Stimulated activated CD8-positive, alpha-beta memory T cell treated with anti-CD3 and anti-CD28 coated beads, Interleukin-7, amount 100 ng/mL, for 4 hours (primary cell): Measurements from ENCODE around the gene TUBB2B.
"Not testable (repeated sequence)": the region's sequence is repeated elsewhere in the genome, so short reads cannot be mapped to it uniquely, and the experiment has no call there.

Source experiments
- DNase-seq, 2 donors: peaks; one replicate each; pipeline ENCODE4 v3.0.0-alpha.2; 2020; ENCODE audit warnings: low read depth in 2 of 2

TUBB2B gene

GRCh38 chr6:3189192-3189591 is 38.3 kb downstream of the TUBB2B start:
- not testable (repeated sequence) for DNase-seq

- DNase-seq, result no peak
These were observed 39.2 kb downstream of the TUBB2B start for GRCh38 chr6:3188262-3188661.

- DNase-seq, result no peak
These were observed 40.5 kb downstream of the TUBB2B start for GRCh38 chr6:3186974-3187382.

GRCh38 chr6:3183066-3183465 is 44.4 kb downstream of the TUBB2B start:
- no peak for DNase-seq

- DNase-seq, result no peak
These were observed 46.3 kb downstream of the TUBB2B start for GRCh38 chr6:3181105-3181504.

GRCh38 chr6:3179945-3180344 is 47.5 kb downstream of the TUBB2B start:
- not testable (repeated sequence) for DNase-seq

GRCh38 chr6:3178666-3179065 is 48.8 kb downstream of the TUBB2B start:
- DNase-seq, result not testable (repeated sequence)

- DNase-seq, result peak; percentile 24 to 40
These were observed 50.7 kb downstream of the TUBB2B start for GRCh38 chr6:3176562-3177355.

GRCh38 chr6:3175715-3176402 is 51.6 kb downstream of the TUBB2B start:
- no peak for DNase-seq
